Lung (tissue), 12 donors: ENCODE data around the gene S100A8. TPM values are rescaled to one million over a fixed set of nuclear protein-coding genes. Genes with fewer than 3 reads are reported as not detected.

Source experiments
- ATAC-seq: fragments of 200-7000 bp; cut with Tn5 transposase; one replicate; pipeline ENCODE4 v1.9.1; 2020; ENCODE audit warnings: moderate number of reproducible peaks; ENCODE audit not compliant: insufficient read depth, low FRiP score
- DNase-seq, 3 donors: peaks; one replicate each; pipeline ENCODE4 v3.0.0-alpha.2; 2013 to 2017
- H3K27ac ChIP-seq, 2 donors: one replicate each; pipeline ENCODE4 v1.5.1; 2013; ENCODE audit warnings: mild to moderate bottlenecking in 2 of 2, moderate library complexity in 2 of 2, control low read depth in 1 of 2, inconsistent platforms in 1 of 2, low read depth in 1 of 2, low read length in 1 of 2
- H3K27me3 ChIP-seq, 3 donors: one replicate each; pipeline ENCODE4 v1.5.1; 2013; ENCODE audit warnings: low read length in 2 of 3; ENCODE audit not compliant: control insufficient read depth in 3 of 3, insufficient read depth in 3 of 3
- H3K36me3 ChIP-seq, 4 donors: one replicate each; pipeline ENCODE4 v1.5.1; 2013; ENCODE audit warnings: low read length in 4 of 4, mild to moderate bottlenecking in 1 of 4, moderate library complexity in 1 of 4; ENCODE audit not compliant: control insufficient read depth in 4 of 4, insufficient read depth in 4 of 4
- H3K4me1 ChIP-seq, 5 donors: one replicate each; pipeline ENCODE4 v1.5.1; 2013; ENCODE audit warnings: low read length in 5 of 5, mild to moderate bottlenecking in 2 of 5, moderate library complexity in 1 of 5; ENCODE audit not compliant: control insufficient read depth in 5 of 5, insufficient read depth in 5 of 5
- H3K4me3 ChIP-seq: one replicate; pipeline ENCODE4 v1.5.1; 2013; ENCODE audit warnings: mild to moderate bottlenecking, control low read depth, moderate library complexity
- H3K9ac ChIP-seq, 2 donors: one replicate each; pipeline ENCODE4 v1.5.1; 2013; ENCODE audit warnings: low read length in 2 of 2, control low read depth in 1 of 2; ENCODE audit not compliant: insufficient read depth in 1 of 2
- H3K9me3 ChIP-seq, 4 donors: one replicate each; pipeline ENCODE4 v1.5.1; 2013; ENCODE audit warnings: low read length in 3 of 4, mild to moderate bottlenecking in 1 of 4, moderate library complexity in 1 of 4; ENCODE audit not compliant: control insufficient read depth in 4 of 4, insufficient read depth in 3 of 4
- CTCF ChIP-seq: IDR thresholded peaks from 2 replicates; pipeline ENCODE4 v1.5.1; 2012; ENCODE audit warnings: mild to moderate bottlenecking; ENCODE audit errors: control extremely low read depth, extremely low read depth
- WGBS, 2 donors: extraction: QIAGEN DNeasy Blood & Tissue Kit; methylation state at CpG; one replicate each; pipeline ENCODE4 v1.1.7; 2013; 5-methylcytosine and 5-hydroxymethylcytosine counted together
- polyA plus RNA-seq, 2 donors: library from polyadenylated mRNA; stranded (reverse); fragments of 200-250 nt; gene quantifications; one replicate each; pipeline ENCODE4 v1.2.1, GENCODE V29; 2013
- total RNA-seq, 2 donors: library from RNA; depleted of rRNA in 1 of 2; stranded (reverse); fragments of >200 nt in 1 of 2; gene quantifications; one replicate each; pipeline ENCODE4 v1.2.1, GENCODE V29; 2014 to 2021
- donor health status: control.
- donor health status: control.
- donor health status: Bipolar disorder and iron deficiency.
- donor health status: healthy.
- donor health status: DM: yes; HTN: yes; CAD: no.

S100A8 gene
- total and polyA plus RNA-seq, 4 donors: 69.8 to 6,695 (median 589) TPM

GRCh38 chr1:153364766-153365666 lies 25.9 kb downstream of the S100A8 start:
- no peaks in the 10 kb centered on the region for H3K4me1 ChIP-seq
- no peaks in the 10 kb centered on the region for H3K9me3 ChIP-seq
- H3K4me3 ChIP-seq: no peak overlapping the region
- H3K36me3 ChIP-seq: no peaks in the 10 kb centered on the region
- ATAC-seq (no peak), DNase-seq (no peak)
- no peak for TF ChIP-seq CTCF
- H3K27ac ChIP-seq: no peak overlapping the region
- H3K9ac ChIP-seq: no peak overlapping the region
- H3K27me3 ChIP-seq: no peaks in the 10 kb centered on the region
- WGBS, 2 donors: 63 to 67% methylated on average over 12 of the region's 12 CpGs

DNA sequence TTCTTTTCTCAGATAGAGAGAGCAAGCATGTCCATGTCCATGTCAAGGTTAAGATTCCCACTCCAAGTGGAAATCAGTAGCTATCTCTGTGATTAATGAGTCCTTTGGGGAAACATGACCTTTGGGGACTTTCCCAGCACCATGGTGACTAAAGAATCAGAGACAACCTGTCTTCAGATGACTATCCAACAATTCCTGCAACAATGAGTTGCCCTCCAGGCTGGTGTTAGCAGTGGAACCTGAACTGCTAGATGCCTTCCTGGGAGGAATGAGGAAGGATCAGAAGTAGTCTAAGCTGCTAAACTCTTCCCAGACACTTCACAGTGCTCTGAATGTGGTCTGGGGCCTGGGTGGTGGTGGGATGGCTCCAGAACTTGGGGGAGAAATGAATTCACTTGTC lies 26.7 kb downstream of the S100A8 start:
- H3K9ac ChIP-seq: no peak overlapping the region
- no peaks in the 10 kb centered on the region for H3K36me3 ChIP-seq
- no peak for ATAC-seq
- no peak for DNase-seq
- no peaks in the 10 kb centered on the region for H3K27me3 ChIP-seq
- no peak overlapping the region for H3K4me3 ChIP-seq
- H3K4me1 ChIP-seq: no peaks in the 10 kb centered on the region
- TF ChIP-seq CTCF: no peak
- H3K9me3 ChIP-seq: no peaks in the 10 kb centered on the region
- H3K27ac ChIP-seq: no peak overlapping the region

- Histone ChIP-seq H3K36me3 (no peaks in the 10 kb centered on the region), H3K27me3 (no peaks in the 10 kb centered on the region), H3K4me1 (no peaks in the 10 kb centered on the region), H3K9me3 (no peaks in the 10 kb centered on the region), H3K27ac (no peak overlapping the region), H3K4me3 (no peak overlapping the region), H3K9ac (no peak overlapping the region)
- TF ChIP-seq CTCF: no peak
- DNase-seq: no peak
- no peak for ATAC-seq
- 74 to 77% methylated on average over 3 of the region's 3 CpGs for WGBS, 2 donors
Observed at GRCh38 chr1:153363641-153364040, 27.2 kb downstream of the S100A8 start.
